Cardiac septum (tissue), 1 donor: ENCODE measurements around the gene AMHR2. TPM values are rescaled to one million over a fixed set of nuclear protein-coding genes. Genes with fewer than 3 reads are reported as not detected.

Source experiments
- DNase-seq: peaks from one replicate; pipeline ENCODE4 v3.0.0-alpha.2; 2020; ENCODE audit warnings: low spot score
- intact Hi-C: fragments of 100-400 bp; cut with DNase I; formaldehyde crosslinking; loops from one replicate; pipeline ENCODE4 v1.14.0; 2022
- total RNA-seq: library from RNA; stranded (reverse); fragmentation: NEBNext Ultra II Directional; extraction: Animal tissue kit (Norgen Biotek cat#: 25700); gene quantifications from one replicate; pipeline ENCODE4 v1.2.1, GENCODE V29; 2021
- donor health status: DM: no; HTN: no; CAD: no.

Gene AMHR2
- total RNA-seq, 1 donor from 2014 or later, result 0.43 TPM

GRCh38 chr12:53468282-53468681, 44.6 kb downstream of the AMHR2 start:
- intact Hi-C loops, result no loop called here

GRCh38 chr12:53472056-53472582, 48.5 kb downstream of the AMHR2 start:
- DNase-seq, result no peak
- intact Hi-C loops, result no loop called here

More at GRCh38 chr12:53468282-53468681, 44.6 kb downstream of the AMHR2 start:
- DNase-seq, result no peak

DNA sequence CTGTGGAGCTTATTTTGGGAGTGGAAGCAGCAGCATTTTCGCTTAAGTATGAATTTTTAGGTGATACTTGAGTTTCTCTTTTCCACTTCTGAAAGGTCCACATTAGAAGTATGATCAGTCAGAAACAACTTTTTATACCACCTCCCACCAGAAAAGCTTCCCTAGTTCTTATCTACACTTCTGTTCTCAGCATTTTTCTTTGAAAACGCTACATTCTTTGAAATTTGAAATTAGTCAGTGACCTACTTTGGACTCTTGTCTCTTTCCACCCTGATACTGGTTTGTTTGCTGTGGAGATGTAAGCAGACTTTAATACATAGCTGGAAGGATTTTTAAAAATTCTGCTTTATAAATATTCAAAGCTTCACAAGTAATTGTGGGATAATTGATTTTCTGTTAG, 50.4 kb downstream of the AMHR2 start:
- intact Hi-C loops, result no loop called here

GRCh38 chr12:53474819-53475218, 51.2 kb downstream of the AMHR2 start:
- no peak for DNase-seq
- intact Hi-C loops, result no loop called here

More for the DNA sequence above, 50.4 kb downstream of the AMHR2 start:
- DNase-seq, result no peak

GRCh38 chr12:53476769-53477209, 53.1 kb downstream of the AMHR2 start:
- intact Hi-C loops, result no loop called here
- no peak for DNase-seq

DNA sequence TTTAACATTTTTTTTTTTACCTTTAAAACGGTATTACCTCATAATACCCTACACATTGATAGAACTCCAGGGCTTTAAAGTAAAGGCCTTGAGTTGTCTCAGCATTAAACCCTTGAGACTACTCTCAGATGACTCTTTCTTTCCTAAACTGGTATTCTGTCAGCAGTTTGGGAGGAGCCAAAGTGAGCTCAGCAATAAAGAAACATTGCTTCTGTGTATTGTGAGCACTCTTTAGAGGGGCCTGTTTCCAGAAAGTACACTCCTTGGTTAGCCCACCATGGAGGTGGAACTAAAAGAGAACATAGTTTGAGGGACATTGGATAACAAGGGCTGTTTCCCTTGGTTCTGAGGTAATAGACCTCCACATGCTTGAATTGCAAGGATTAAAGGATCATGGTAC, 55.2 kb downstream of the AMHR2 start:
- DNase-seq, result no peak
- intact Hi-C loops, result no loop called here

GRCh38 chr12:53479331-53479730, 55.7 kb downstream of the AMHR2 start:
- no peak for DNase-seq
- intact Hi-C loops, result no loop called here

DNA sequence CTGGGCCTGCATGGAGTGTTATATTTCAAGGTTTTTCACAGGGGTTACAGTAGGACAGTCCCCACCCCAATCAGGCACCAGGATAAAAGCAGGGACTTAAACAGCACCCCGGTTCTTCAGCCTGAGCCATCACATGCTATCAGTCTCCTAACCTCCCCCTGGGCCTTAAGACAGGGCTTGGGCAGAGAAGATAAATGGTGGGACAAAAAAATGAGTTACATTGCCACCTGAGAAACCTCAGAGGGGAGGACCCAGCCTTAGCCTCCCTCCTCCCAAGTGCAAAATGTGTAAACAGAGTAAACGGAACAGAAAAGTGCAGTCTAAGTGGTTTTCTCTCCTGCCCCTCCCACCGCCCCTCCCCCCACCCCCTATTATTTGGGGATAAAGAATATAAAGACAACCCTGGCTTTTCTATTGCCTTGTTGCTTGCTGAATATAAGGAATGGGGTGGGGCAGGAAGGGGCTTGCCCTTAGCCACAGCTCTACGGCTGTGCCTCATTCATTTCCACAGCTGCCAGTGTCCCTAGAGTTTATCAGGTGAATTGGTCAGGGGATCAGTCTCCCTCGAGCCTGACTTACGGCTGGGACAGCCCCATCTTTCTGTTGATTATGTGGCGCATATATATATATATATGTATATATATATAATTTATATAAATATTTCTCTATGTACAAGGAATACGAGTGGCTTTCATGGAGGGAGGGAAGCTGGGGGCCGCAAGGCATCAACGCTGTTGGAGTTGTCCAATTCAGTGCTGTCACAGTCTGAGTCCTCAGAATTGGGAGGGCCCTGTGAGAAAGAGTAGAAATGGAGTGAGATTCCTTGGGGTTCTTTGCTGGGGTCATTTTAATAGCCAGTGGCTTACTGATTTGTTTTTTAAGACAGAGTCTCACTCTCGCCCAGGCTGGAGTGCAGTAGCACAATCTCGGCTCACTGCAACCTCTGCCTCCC, 57.1 kb downstream of the AMHR2 start:
- DNase-seq, result no peak
- intact Hi-C loops, result no loop called here

Other genes with a start within 250 kb of the AMHR2 start
- gene ZNF740, start 243.1 kb upstream of the AMHR2 start, total RNA-seq, result 19.2 TPM
- 16.5 TPM for gene CSAD, start 242.9 kb upstream of the AMHR2 start, total RNA-seq
- gene ITGB7, start 216.6 kb upstream of the AMHR2 start, total RNA-seq, result 1.4 TPM
- 21.2 TPM for gene RARG, start 191.6 kb upstream of the AMHR2 start, total RNA-seq
- gene ESPL1, start 155.6 kb upstream of the AMHR2 start, total RNA-seq, result 0.16 TPM
- 322 TPM for gene PFDN5, start 128.3 kb upstream of the AMHR2 start, total RNA-seq
- 29.5 TPM for gene MYG1, start 124.2 kb upstream of the AMHR2 start, total RNA-seq
- gene AAAS, start 102.2 kb upstream of the AMHR2 start, total RNA-seq, result 39.8 TPM
- not detected for gene SP7, start 87.5 kb upstream of the AMHR2 start, total RNA-seq
- gene SP1, start 43.7 kb upstream of the AMHR2 start, total RNA-seq, result 31.3 TPM
- gene PRR13, start 17.9 kb downstream of the AMHR2 start, total RNA-seq, result 61.5 TPM
- 520 TPM for gene PCBP2, start 28.2 kb downstream of the AMHR2 start, total RNA-seq
- 7.0 TPM for gene MAP3K12, start 75.6 kb downstream of the AMHR2 start, total RNA-seq
- 11.6 TPM for gene TARBP2, start 77.4 kb downstream of the AMHR2 start, total RNA-seq
- not detected for gene NPFF, start 83.6 kb downstream of the AMHR2 start, total RNA-seq
- 33.5 TPM for gene ATF7, start 202.5 kb downstream of the AMHR2 start, total RNA-seq